OCI-LY1 (cell line): ENCODE data around the gene PPP1R12B.

Experiments
- EZH2 ChIP-seq: fragments of 200-600 bp; sonication (generic), shearing (Covaris generic); IDR thresholded peaks from 2 replicates; pipeline ENCODE4 v1.8.0; 2017; ENCODE audit warnings: borderline replicate concordance, mixed run types, mild to moderate bottlenecking, antibody characterized with exemption, low read length, moderate library complexity, mixed read lengths
- TF ChIP-seq, protein P1 (sequence below): fragments of 200-600 bp; sonication (generic), shearing (Covaris generic); IDR thresholded peaks from 2 replicates; pipeline ENCODE4 v1.5.1; 2017; ENCODE audit warnings: mild to moderate bottlenecking, antibody characterized with exemption, low read length, moderate library complexity, mixed read lengths

DNA sequence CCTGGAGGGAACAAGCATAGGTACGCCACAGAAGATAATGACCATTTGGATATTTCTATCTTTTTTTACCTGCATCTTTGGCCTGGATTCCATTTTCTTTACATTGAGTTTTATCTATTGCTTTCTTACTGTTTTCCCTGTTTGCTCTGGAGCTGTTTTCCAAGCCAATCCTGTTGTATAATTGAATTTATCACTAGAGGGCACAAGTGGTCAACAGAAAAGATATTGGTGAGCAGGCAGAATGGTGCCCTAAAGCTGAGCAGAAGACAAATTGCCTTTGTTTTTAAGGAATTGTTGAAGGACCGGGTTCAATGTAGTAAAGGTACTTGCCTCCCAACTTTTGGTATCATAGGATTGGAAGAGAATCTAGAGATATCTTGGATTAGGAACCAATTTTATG, 152.8 kb downstream of the PPP1R12B start:
- TF ChIP-seq, protein P1, sequence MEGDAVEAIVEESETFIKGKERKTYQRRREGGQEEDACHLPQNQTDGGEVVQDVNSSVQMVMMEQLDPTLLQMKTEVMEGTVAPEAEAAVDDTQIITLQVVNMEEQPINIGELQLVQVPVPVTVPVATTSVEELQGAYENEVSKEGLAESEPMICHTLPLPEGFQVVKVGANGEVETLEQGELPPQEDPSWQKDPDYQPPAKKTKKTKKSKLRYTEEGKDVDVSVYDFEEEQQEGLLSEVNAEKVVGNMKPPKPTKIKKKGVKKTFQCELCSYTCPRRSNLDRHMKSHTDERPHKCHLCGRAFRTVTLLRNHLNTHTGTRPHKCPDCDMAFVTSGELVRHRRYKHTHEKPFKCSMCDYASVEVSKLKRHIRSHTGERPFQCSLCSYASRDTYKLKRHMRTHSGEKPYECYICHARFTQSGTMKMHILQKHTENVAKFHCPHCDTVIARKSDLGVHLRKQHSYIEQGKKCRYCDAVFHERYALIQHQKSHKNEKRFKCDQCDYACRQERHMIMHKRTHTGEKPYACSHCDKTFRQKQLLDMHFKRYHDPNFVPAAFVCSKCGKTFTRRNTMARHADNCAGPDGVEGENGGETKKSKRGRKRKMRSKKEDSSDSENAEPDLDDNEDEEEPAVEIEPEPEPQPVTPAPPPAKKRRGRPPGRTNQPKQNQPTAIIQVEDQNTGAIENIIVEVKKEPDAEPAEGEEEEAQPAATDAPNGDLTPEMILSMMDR = peak; percentile 51
- TF ChIP-seq EZH2 = no peak
